ENCODE measurements around the gene LGR6.
"Not testable (repeated sequence)": the region's sequence is repeated elsewhere in the genome, so short reads cannot be mapped to it uniquely, and the experiment has no call there.

Gene LGR6

DNA sequence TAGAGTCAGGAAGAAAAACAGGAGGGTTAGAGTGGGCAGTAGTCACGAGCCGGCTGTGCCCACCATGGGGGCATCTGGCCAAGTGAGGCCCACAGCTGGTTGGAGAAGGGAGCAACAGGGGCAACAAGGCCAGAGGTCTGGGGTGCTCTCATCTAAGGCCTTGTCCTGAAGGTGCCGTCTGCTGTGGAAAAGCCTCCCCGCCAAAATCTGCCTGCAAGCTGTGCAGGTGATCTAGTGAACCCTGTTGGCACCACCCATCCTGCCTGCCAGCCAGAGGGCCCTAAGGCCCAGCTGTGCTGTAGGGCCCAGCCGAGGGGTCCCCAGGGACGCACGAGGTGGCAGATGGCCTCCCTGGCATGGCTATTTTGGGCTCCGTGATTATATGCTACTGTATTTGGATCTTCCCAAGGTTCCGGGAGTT is 51.3 kb downstream of the LGR6 start:
- DNase-seq = no peak

DNA sequence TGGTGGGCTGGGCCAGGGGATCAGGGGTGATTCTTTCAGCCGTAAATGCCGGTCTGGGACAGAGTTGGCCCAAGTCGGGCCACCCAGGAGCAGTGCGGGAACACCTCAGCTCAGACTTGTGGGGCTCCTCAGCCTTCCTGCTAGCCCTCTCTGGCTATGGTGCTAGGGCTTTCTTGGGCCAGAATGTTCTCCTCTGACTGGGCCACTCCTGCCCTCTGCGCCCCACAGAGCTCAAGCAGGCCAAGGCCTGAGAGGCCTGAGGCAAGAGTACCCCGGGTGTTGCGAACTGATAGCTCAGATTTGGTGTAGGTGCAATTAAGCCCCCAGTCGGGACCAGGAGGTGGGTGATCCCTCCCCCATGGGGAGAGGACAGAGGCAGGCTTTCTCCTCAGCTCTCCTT is 51.8 kb downstream of the LGR6 start:
- DNase-seq = no peak

DNA sequence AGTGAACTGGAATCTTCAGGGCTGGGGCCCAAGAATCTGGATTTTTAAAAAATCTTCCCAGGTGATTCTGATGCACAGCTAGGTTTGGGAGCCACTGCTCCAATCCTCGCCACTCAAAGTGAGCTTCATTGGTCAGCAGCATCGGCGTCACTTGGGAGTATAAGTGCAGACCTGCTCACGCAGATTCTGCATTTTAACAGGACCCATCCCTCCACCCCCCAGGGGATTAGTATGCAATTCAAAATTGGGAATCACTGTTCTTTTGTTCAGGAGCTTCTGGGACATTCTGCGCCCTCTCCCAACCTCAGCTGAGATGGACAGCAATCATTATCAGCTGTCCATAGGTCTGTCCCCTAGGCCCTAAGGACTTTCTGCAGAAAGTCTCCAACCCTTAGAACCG is 53.5 kb downstream of the LGR6 start:
- DNase-seq = no peak

DNA sequence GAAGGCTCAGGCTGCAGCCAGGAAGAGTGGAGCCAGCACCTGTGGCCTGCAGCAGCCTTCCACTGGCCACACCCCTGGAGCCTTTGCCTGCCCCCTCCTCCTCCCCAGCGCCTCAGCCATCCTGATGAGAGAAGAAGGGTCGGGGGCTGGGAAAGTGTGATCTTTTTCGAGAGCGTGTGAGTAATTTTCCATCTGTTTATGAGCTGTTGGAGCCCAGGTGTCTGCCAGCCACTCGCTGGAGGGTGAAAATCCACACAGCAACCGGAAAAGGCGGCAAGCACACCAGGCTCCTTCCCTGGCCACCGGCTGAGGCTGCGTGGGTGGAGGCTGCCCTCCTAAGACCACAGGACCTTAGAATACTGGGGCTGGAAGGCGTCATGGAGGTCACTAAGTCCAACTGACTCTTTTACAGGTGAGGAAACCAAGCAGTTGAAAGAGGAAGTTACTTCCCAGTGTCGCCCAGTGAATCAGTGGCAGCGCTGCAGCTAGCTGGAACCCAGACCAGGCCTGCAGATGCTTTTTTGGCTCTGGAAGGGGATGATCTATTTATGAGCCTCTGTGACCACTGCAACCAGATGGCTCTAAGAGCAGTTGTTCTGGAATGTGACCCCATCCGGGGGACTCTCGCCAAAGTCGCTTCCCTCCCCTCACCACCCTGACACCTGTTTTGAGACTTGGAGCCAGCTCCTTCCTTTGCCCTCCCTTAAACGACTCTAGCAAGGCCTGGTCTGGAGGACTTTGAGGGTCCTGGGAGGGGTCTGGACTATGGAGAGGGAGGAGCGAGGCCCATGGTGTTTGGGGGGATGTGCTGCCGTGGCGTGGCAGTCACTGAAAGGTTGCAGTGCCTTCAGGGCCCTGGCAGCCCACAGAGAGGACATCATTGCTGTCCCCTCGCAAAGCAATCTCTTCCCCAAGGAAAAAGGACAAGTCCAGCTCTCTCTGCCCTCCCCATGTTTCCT is 54.5 kb downstream of the LGR6 start:
- DNase-seq = no peak

DNA sequence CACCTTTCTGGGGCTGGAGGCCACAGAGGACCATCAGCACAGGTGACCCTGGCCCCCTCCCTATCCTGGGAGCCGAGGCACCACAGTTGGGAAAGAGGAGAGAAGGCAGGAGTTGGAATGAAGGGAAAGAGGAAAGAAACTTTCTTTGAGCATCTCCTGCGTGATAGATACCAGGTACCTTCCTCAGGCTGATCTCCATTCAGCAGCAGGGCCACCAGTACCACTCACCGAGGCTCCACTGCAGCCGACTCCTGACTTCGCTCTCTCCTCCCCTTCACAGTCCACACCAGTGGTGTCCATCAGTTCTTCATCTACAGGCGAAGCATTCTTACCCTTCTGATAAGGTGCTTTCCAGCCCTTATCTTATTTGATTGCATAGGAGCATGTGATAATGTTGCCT is 55.3 kb downstream of the LGR6 start:
- DNase-seq = no peak

DNA sequence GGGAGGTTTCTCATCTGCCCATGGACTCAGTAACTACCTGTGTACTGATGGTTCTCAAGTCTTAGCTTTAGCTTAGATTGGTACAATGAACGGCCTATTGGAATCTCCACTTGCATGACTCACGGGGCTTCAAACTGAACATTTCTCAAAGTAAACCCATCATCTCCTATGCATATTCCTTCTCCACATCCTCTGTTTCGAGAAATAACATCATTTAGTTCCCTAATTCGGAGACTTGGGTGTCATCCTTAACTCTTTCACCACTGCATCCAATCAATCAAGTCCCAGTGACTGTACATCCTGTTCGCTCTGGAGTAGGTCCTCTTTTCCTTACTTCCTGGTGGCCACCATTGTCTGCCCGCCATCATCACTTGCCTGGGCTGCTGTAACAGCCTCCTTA is 55.8 kb downstream of the LGR6 start:
- no peak for DNase-seq

DNA sequence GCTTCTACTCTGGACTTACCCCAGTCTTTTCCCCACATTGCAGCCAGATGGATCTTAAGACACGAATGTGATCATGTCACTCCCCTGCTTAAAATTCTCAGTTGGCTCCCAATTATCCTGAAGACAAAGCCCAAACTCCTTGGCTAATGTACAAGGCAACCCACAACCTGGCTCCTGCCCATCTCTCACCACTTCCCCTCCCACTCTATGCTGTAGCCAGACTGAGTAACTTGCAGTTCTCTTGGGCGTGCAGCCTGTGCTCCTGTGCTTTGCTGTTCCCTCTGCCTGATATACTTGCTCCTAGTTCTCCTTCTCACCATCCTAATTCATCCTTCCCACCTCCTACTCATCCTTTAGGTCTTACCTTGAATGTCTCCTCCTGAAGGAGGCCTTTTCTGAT is 56.2 kb downstream of the LGR6 start:
- no peak for DNase-seq

DNA sequence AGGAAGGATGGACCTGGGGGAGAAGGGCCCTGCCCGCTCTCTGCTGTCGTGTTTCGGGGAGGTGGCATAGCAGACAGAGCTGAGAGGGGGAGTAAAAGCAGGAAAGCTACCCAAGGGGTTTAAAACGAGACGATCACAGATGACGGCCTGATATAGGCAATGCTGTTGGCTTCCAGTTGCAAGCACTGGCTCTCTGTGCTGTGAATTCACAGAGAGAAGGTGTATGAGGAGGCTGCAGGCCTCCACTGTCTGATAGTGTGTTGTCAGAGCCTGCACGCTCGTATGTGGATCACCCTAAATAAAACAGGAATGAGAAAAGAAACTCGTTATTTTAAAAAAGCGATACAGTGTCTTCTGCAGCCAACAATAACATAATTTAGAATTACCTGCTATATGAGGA is 57.4 kb downstream of the LGR6 start:
- no peak for DNase-seq

DNA sequence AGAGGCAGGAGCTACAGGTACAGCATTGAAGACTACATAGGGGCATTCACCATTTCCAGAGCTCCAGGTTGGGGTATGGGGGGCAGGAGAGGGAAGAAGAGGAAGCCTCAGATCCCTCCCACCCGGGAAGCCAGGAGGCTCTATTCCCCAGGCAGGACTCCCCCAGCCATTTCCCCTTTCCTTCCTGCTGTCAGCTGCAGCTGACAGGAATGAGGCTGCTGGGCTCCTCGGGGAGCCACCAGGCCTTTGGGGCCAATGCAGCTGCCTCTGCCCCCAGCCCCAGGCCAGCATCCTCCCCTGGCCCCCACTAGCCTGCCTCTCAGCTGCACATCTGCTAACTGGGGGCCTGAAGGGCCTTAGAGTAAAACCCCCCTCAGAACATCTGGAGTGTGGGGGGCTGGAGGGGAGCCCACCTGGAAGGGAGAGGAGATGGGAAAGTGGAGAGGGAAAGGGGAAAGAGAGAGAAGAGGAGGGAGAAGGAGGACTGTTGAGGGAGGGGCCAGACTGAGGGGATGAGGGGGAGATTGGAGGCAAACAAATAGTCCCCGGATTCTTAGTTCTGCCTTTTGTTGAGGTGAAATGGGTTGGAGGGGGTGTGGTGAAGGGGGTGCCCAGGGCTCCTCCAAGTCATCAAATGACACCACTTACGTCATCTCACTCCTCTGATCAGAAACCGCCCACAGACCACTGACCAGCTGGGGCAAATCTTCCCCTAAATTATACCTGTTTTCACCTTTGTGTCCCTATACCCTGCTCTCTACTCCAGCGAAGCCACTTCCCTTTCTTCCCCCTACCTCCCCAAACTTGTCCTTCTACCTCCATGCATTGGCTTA is 58.0 kb downstream of the LGR6 start:
- no peak for DNase-seq

DNA sequence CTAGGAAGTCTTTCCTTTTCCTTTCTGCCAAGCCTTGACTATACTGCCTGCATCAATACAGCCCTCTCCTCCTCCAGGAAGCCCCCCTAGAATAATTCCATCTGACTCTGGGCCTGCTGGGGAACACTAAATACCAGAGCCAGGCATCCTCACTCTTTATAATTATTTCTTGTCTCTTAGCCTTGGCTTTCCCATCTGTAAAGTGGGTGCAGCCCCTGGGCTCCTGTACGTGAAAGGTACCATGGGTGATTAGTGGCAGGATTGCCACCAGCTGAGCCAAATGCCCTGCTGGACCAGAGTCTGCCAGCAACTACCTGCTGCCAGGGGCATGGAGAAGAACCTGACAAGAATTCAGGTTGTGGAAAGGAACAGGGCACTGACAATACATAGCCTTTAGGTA is 58.7 kb downstream of the LGR6 start:
- DNase-seq = no peak

DNA sequence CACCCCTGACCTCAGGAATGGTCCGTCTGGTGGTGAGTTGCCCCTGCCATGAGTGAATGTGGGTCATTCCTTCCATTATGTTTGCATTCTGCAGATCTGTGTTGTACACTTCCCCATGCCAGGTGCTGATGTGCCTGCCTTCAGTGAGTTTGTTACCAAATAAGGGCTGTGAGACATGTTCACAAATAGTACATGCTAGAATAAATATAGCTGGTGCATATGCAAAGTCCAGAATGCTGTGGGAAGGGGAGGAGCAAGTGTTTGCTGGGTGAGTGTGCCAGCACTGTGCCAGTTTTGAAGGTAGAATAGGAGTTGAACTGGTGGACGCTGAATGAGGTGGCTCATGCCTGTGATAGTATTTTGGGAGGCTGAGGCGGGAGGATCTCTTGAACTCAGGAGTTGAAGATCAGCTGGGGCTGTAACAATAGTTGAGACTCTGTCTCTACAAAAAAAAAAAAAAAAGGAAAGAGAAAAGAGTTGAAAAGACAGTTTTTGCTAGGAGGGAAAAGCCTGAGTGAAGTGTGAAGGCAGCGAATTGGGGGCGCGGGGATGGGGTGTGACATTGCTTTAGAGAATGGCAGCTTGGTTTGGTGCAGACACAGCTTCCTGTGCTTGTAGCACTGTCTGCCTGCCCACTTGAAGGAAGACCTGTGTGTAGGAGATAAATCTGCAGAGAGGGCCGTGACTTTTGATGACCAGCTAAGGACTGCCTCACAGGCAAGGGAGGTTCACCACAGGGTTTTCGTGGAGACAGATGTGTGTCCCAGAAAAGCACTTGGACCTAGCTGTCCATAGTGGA is 61.1 kb downstream of the LGR6 start:
- DNase-seq = no peak

DNA sequence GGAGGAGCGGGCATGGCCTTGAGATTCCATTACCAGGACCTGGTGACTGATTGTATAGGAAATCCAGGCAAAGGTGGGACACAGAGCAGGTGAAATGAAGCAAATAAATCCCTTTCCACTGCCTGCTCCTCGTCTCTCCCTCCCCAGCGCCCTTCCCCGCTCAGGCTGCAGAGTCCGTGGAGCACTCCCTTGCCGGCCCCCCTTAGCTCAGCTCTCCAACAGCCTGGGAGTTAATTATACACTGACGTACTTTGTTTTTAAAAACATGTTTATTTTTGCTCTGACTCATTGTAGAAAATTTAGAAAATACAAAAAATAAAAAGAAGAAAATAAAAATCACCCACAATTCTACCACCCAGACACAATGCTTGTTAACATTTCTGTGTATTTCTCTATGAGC is 61.7 kb downstream of the LGR6 start:
- no peak for DNase-seq

DNA sequence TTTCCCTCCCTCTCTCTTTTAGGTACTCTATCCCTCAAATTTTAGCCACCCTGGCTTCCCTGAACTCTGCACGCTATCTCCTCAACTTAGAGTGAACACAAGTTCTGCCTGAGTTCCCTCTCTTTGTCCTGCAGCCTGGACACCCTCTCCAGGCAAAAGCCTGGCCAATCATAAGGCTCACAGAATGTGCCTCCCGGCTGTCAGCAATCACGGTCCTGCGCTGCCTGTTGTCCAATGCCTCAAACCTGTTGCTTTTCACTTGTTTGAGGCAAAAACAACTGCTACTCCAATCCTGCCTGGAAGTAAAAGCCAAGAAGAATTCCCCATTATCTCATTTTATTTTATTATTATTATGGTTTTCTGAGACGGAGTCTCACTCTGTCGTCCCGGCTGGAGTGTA is 66.1 kb downstream of the LGR6 start:
- no peak for DNase-seq

DNA sequence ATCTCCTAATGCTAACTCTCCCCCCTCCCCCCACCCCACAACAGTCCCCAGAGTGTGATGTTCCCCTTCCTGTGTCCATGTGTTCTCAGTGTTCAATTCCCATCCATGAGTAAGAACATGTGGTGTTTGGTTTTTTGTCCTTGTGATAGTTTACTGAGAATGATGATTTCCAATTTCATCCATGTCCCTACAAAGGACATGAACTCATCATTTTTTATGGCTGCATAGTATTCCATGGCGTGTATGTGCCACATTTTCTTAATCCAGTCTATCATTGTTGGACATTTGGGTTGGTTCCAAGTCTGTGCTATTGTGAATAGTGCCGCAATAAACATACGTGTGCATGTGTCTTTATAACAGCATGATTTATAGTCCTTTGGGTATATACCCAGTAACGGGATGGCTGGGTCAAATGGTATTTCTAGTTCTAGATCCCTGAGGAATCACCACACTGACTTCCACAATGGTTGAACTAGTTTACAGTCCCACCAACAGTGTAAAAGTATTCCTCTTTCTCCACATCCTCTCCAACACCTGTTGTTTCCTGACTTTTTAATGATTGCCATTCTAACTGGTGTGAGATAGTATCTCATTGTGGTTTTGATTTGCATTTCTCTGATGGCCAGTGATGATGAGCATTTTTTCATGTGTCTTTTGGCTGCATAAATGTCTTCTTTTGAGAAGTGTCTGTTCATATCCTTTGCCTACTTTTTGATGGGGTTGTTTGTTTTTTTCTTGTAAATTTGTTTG is 67.8 kb downstream of the LGR6 start:
- not testable (repeated sequence) for DNase-seq

DNA sequence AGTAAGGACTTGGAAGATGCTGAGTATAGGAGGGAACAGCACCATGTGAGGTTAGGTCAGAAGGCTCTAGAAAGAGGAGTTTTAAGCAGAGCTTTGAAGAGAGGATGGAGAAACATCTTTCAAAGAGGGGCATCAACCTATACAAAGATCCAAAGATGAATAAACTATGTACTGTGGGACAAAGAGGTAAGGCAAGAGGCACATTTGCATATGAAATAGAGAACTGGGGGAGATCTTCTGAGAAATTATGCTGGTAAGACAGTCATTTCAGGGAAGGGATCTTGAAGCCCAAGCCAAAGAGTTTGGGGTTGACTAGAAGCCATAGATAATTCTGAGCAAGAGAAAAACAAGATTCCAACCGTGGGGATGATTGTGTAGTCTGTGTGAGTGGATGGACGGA is 70.0 kb downstream of the LGR6 start:
- DNase-seq = no peak

DNA sequence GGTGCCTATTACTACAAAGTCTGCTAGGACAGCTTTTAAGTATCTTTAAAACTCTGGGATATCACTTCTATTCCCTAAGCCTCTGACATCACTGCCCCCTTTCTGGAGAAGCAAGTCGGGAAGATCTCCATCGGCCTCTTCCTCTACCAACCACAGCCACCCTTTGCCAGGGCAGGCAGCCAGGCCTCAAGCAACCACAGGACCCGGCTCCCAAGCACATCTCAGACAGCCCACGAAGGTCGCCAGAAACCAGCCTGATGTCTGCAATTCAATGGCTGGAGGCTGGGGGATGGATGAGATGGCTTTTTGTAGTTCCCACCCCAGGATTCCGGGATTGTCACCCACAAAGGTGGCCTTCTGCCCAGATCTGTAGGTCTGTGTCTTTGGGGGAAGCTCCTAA is 70.7 kb downstream of the LGR6 start:
- DNase-seq = no peak

DNA sequence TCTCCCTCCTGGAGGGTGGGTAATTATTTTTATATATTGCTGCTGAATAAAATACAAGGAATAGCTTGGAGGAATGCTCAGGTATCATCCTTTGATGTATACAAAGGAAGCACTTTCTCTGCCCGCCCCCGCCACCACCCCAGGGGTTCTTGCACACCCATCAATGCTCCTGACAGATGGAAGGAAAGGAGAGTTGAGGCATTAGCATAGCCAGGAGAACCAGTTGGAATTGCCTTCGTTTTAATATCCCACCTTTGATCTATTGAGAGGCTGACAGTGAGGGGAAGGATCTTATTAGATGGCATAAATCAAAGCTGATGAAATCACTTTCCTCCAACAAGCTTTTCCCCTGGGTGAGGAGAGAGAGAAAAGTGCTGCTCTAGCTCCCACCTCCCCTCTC is 71.1 kb downstream of the LGR6 start:
- no peak for DNase-seq

DNA sequence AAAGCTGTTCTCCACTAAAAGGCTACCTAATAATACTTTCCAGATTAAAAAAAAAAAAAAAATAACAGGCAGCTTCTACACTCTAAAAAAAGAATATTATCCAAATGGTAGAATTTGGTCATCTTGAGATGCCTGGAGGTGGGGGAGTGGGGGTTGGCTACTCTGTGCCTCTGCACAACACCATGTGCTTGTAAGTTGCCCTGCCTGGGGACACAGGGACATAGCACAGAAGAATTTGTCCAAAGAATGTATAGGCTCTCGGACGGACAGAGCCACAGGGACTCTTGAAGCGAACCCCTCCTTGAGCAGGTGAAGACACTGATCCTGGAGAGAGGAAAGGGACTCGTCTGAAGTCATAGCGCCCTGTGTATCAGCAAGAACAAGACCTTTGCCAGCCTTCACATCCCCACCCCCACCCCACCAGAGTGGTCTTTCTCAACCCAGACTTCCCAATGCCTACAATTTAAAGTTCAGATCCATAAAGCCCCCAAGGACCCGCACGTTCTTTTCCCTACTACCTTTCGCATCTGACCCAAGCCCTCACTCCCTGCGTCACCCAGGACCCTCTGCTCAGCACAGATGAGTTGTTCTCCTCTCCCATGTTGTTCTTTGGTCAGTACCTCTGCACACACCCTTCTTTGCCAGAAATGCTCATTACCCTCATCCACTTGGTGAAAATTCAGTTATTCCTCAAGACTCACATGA is 72.6 kb downstream of the LGR6 start:
- DNase-seq = no peak

DNA sequence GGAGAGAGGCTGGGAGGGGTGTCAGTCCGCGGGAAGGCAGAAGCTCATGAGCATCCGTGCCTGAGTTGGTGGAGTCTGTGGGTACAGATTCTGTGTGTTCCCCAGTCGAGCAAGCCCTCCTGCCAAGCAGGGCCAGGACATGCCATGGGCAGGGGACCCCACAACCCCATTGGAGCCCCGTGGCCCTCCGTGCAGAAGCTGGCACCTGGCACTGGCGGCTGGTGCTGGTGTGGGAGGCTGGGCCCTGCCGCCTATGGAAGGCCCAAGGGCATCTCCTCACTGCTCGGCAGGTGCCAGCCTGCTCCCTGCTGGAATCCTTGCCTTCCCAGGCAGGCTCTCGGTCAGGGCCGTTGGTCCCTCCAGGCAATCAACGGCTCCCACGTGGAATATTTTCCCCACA is 74.4 kb downstream of the LGR6 start:
- no peak for DNase-seq

DNA sequence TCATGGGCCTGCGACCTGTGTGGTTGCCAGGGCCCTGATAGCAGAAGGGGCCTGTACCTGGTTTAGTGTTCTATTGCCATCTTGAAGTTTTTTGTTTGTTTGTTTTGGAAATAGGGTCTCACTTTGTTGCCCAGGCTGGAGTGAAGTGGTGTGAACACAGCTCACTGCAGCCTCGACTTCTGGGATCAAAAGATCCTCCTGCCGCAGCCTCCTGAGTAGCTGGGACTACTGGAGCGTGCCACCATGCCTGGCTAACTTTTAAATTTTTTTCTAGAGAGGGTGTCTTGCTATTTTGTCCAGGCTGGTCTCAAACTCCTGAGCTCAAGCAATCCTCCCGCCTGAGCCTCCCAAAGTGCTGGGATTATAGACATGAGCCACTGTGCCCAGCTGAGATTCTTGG is 75.2 kb downstream of the LGR6 start:
- no peak for DNase-seq

DNA sequence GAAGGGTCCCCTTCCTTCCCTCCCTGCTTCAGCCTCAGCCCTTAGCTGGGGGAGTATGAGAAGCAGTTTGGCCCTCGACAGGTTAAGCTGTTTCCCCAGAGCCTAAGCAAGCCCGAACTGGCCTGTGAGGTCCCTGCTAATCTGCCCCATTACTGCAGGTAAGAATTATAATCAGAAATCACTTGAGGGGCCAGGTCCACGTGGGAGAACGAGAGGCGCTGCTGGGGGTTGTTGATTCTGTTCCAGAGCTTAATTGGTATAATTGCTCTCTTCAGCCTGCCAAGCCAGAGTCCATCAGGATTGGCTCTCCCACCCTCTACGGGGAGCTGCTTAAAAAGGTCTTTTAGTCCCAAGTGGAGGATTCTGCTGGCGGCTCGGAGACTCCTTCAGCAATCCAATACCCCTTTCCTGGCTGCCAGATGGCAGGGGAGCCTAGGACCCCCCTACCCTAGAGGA is 77.3 kb downstream of the LGR6 start:
- DNase-seq = peak; percentile 34
